WI38 (cell line): ENCODE measurements around the gene BAG3.
A peak's percentile ranks its signal among the peaks of the same experiment; 100 is the strongest.

Experiments used
- H3K4me3 ChIP-seq: 2 replicates; pipeline ENCODE4 v1.5.1; 2011; ENCODE audit warnings: low read depth, mild to moderate bottlenecking, control low read depth, low read length
- CTCF ChIP-seq: IDR thresholded peaks from 2 replicates; pipeline ENCODE4 v1.5.1; 2012; ENCODE audit warnings: low read depth, mild to moderate bottlenecking, control low read depth, low read length

BAG3 gene

GRCh38 chr10:119686465-119687191 is 35.4 kb downstream of the BAG3 start:
- peak overlapping the region; percentile 33 for H3K4me3 ChIP-seq
- TF ChIP-seq CTCF, result peak; percentile 61

GRCh38 chr10:119687192-119688032 is 36.2 kb downstream of the BAG3 start:
- TF ChIP-seq CTCF, result no peak
- no peak overlapping the region for H3K4me3 ChIP-seq

- H3K4me3 ChIP-seq, result no peak overlapping the region
- no peak for TF ChIP-seq CTCF
Measured at GRCh38 chr10:119688033-119688508, 36.9 kb downstream of the BAG3 start.

- TF ChIP-seq CTCF, result no peak
- no peak overlapping the region for H3K4me3 ChIP-seq
Measured at GRCh38 chr10:119689016-119689580, 37.9 kb downstream of the BAG3 start.

- H3K4me3 ChIP-seq, result no peak overlapping the region
- no peak for TF ChIP-seq CTCF
Measured at GRCh38 chr10:119691726-119692125, 40.5 kb downstream of the BAG3 start.

GRCh38 chr10:119693262-119693957 is 42.2 kb downstream of the BAG3 start:
- no peak for TF ChIP-seq CTCF
- no peak overlapping the region for H3K4me3 ChIP-seq
